Stomach smooth muscle (tissue), 2 donors: ENCODE measurements around the gene ALOX15B.
"Not testable (repeated sequence)": the region's sequence is repeated elsewhere in the genome, so short reads cannot be mapped to it uniquely, and the experiment has no call there.

ENCODE experiments used
- H3K27ac ChIP-seq: one replicate; pipeline ENCODE4 v1.7.0; 2013; ENCODE audit warnings: mild to moderate bottlenecking, low read length, inconsistent platforms
- H3K27me3 ChIP-seq, 2 donors: one replicate each; pipeline ENCODE4 v1.7.0; 2013; ENCODE audit warnings: low read length in 2 of 2; ENCODE audit not compliant: insufficient read depth in 2 of 2, control insufficient read depth in 1 of 2
- H3K36me3 ChIP-seq, 2 donors: one replicate each; pipeline ENCODE4 v1.7.0; 2013; ENCODE audit warnings: low read length in 2 of 2; ENCODE audit not compliant: control insufficient read depth in 2 of 2, insufficient read depth in 2 of 2
- H3K4me1 ChIP-seq: one replicate; pipeline ENCODE4 v1.7.0; 2013; ENCODE audit warnings: low read length; ENCODE audit not compliant: control insufficient read depth, insufficient read depth
- H3K4me3 ChIP-seq, 2 donors: one replicate each; pipeline ENCODE4 v1.7.0; 2013; ENCODE audit warnings: low read length in 2 of 2
- H3K9ac ChIP-seq, 2 donors: one replicate each; pipeline ENCODE4 v1.7.0; 2013; ENCODE audit warnings: low read length in 2 of 2, mild to moderate bottlenecking in 1 of 2
- H3K9me3 ChIP-seq, 2 donors: one replicate each; pipeline ENCODE4 v1.7.0; 2013; ENCODE audit warnings: low read length in 2 of 2; ENCODE audit not compliant: control insufficient read depth in 2 of 2
- donor health status: healthy.
- donor health status: Pancreatic carcinoma.

The ALOX15B gene

GRCh38 chr17:8024161-8024560, 14.7 kb upstream of the ALOX15B start:
- not testable (repeated sequence) for H3K4me3 ChIP-seq, H3K9me3 ChIP-seq, H3K27ac ChIP-seq, H3K4me1 ChIP-seq, H3K36me3 ChIP-seq, H3K9ac ChIP-seq
- H3K27me3 ChIP-seq: peaks cover 9 to 24% of the 10 kb centered on the region in 2 donors

GRCh38 chr17:8025176-8025911, 13.5 kb upstream of the ALOX15B start:
- H3K27ac ChIP-seq: no peak overlapping the region
- H3K27me3 ChIP-seq: peaks cover 12 to 24% of the 10 kb centered on the region in 2 donors
- no peak overlapping the region for H3K9ac ChIP-seq
- no peak overlapping the region for H3K4me3 ChIP-seq
- H3K36me3 ChIP-seq: no peaks in the 10 kb centered on the region
- H3K4me1 ChIP-seq: no peaks in the 10 kb centered on the region
- H3K9me3 ChIP-seq: no peaks in the 10 kb centered on the region

GRCh38 chr17:8029121-8029520, 9.7 kb upstream of the ALOX15B start:
- H3K36me3 ChIP-seq: no peaks in the 10 kb centered on the region
- no peak overlapping the region for H3K9ac ChIP-seq
- H3K27ac ChIP-seq: no peak overlapping the region
- no peaks in the 10 kb centered on the region for H3K4me1 ChIP-seq
- H3K27me3 ChIP-seq: peaks cover 12 to 29% of the 10 kb centered on the region in 2 donors
- H3K4me3 ChIP-seq: no peak overlapping the region
- H3K9me3 ChIP-seq: no peaks in the 10 kb centered on the region

- Histone ChIP-seq H3K27me3 (peaks cover 12 to 27% of the 10 kb centered on the region in 2 donors), H3K4me1 (no peaks in the 10 kb centered on the region)
These were observed 7.6 kb upstream of the ALOX15B start for GRCh38 chr17:8031261-8031661.

GRCh38 chr17:8031950-8032349, 6.9 kb upstream of the ALOX15B start:
- Histone ChIP-seq H3K36me3 (no peaks in the 10 kb centered on the region), H3K4me1 (no peaks in the 10 kb centered on the region), H3K9ac (no peak overlapping the region), H3K27ac (no peak overlapping the region), H3K4me3 (no peak overlapping the region), H3K27me3 (peaks cover 12 to 26% of the 10 kb centered on the region in 2 donors), H3K9me3 (no peaks in the 10 kb centered on the region)

More at GRCh38 chr17:8031261-8031661, 7.6 kb upstream of the ALOX15B start:
- H3K36me3 ChIP-seq: no peaks in the 10 kb centered on the region
- no peak overlapping the region for H3K9ac ChIP-seq
- H3K4me3 ChIP-seq: no peak overlapping the region
- no peaks in the 10 kb centered on the region for H3K9me3 ChIP-seq
- no peak overlapping the region for H3K27ac ChIP-seq

- H3K27ac ChIP-seq: no peak overlapping the region
- peaks cover 13 to 23% of the 10 kb centered on the region in 2 donors for H3K27me3 ChIP-seq
- H3K36me3 ChIP-seq: no peaks in the 10 kb centered on the region
- no peaks in the 10 kb centered on the region for H3K9me3 ChIP-seq
- H3K4me1 ChIP-seq: no peaks in the 10 kb centered on the region
- H3K4me3 ChIP-seq: no peak overlapping the region
- H3K9ac ChIP-seq: no peak overlapping the region
These were observed 6.4 kb upstream of the ALOX15B start for GRCh38 chr17:8032442-8032841.

GRCh38 chr17:8039611-8040168, 831 bp downstream of the ALOX15B start:
- Histone ChIP-seq H3K9ac (no peak overlapping the region), H3K27me3 (peaks cover 15 to 26% of the 10 kb centered on the region in 2 donors), H3K27ac (no peak overlapping the region), H3K36me3 (no peaks in the 10 kb centered on the region), H3K9me3 (no peaks in the 10 kb centered on the region), H3K4me3 (no peak overlapping the region), H3K4me1 (no peaks in the 10 kb centered on the region)

- H3K27me3 ChIP-seq: peaks cover 17 to 26% of the 10 kb centered on the region in 2 donors
- H3K4me3 ChIP-seq: no peak overlapping the region
- no peak overlapping the region for H3K9ac ChIP-seq
- no peaks in the 10 kb centered on the region for H3K4me1 ChIP-seq
- H3K9me3 ChIP-seq: no peaks in the 10 kb centered on the region
- no peak overlapping the region for H3K27ac ChIP-seq
- no peaks in the 10 kb centered on the region for H3K36me3 ChIP-seq
These were observed 2.5 kb downstream of the ALOX15B start for GRCh38 chr17:8041249-8041928.

GRCh38 chr17:8041979-8042378, 3.1 kb downstream of the ALOX15B start:
- H3K27me3 ChIP-seq: peaks cover 17 to 26% of the 10 kb centered on the region in 2 donors
- H3K36me3 ChIP-seq: no peaks in the 10 kb centered on the region
- H3K9me3 ChIP-seq: no peaks in the 10 kb centered on the region
- H3K4me1 ChIP-seq: no peaks in the 10 kb centered on the region
- H3K4me3 ChIP-seq: no peak overlapping the region
- no peak overlapping the region for H3K27ac ChIP-seq
- H3K9ac ChIP-seq: no peak overlapping the region

- no peaks in the 10 kb centered on the region for H3K4me1 ChIP-seq
- H3K36me3 ChIP-seq: no peaks in the 10 kb centered on the region
- no peak overlapping the region for H3K9ac ChIP-seq
- H3K27ac ChIP-seq: no peak overlapping the region
- H3K27me3 ChIP-seq: peaks cover 8 to 10% of the 10 kb centered on the region in 2 donors
- no peak overlapping the region for H3K4me3 ChIP-seq
- H3K9me3 ChIP-seq: no peaks in the 10 kb centered on the region
These were observed 6.3 kb downstream of the ALOX15B start for GRCh38 chr17:8044819-8045810.
